Gastrocnemius medialis (tissue), 4 donors: Measurements from ENCODE around the gene GMPR.
A peak's percentile ranks its signal among the peaks of the same experiment; 100 is the strongest.

Experiments
- POLR2A ChIP-seq, 2 donors: fragments of 450-650 bp; IDR thresholded peaks; one replicate each; pipeline ENCODE4 v1.6.1; 2017; ENCODE audit warnings: antibody characterized with exemption in 2 of 2, mild to moderate bottlenecking in 2 of 2, moderate library complexity in 2 of 2
- TF ChIP-seq, protein P1 (sequence below), 5 experiments: fragments of 450-650 bp in 3 of 5; fragments of 200-600 bp in 2 of 5; sonication (generic) in 2 of 5; IDR thresholded peaks in 4 of 5; conservative IDR thresholded peaks in 1 of 5; 1 replicate in 4 of 5; 2 replicates in 1 of 5; pipeline ENCODE4 v1.5.1; 2016 to 2019; ENCODE audit warnings: antibody characterized with exemption in 5 of 5, mild to moderate bottlenecking in 3 of 5, moderate library complexity in 3 of 5

- TF ChIP-seq POLR2A (IDR thresholded peaks at IDR 0.05): peak; percentile 21 to 53
- TF ChIP-seq, protein P1, sequence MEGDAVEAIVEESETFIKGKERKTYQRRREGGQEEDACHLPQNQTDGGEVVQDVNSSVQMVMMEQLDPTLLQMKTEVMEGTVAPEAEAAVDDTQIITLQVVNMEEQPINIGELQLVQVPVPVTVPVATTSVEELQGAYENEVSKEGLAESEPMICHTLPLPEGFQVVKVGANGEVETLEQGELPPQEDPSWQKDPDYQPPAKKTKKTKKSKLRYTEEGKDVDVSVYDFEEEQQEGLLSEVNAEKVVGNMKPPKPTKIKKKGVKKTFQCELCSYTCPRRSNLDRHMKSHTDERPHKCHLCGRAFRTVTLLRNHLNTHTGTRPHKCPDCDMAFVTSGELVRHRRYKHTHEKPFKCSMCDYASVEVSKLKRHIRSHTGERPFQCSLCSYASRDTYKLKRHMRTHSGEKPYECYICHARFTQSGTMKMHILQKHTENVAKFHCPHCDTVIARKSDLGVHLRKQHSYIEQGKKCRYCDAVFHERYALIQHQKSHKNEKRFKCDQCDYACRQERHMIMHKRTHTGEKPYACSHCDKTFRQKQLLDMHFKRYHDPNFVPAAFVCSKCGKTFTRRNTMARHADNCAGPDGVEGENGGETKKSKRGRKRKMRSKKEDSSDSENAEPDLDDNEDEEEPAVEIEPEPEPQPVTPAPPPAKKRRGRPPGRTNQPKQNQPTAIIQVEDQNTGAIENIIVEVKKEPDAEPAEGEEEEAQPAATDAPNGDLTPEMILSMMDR (IDR thresholded peaks at IDR 0.05 in 4 of 5, conservative IDR thresholded peaks at IDR 0.05 in 1 of 5): no peak
Measured at GRCh38 chr6:16239798-16240123, 1.4 kb downstream of the GMPR start.
